K562 (cell line): ENCODE measurements around the gene KNCN. TPM values are rescaled to one million over a fixed set of nuclear protein-coding genes. Genes with fewer than 3 reads are reported as not detected.

Experiments
- CBFA2T2 ChIP-seq: fragments of 450-650 bp; conservative IDR thresholded peaks from 2 replicates; pipeline ENCODE4 v1.6.1; 2017; ENCODE audit warnings: mild to moderate bottlenecking
- CREB3L1 ChIP-seq: fragments of 450-650 bp; IDR thresholded peaks from 2 replicates; pipeline ENCODE4 v1.6.1; 2014; ENCODE audit warnings: low read depth, mild to moderate bottlenecking, moderate library complexity, borderline replicate concordance
- DLX4 ChIP-seq: fragments of 250-450 bp; sonication (Bioruptor Pico); IDR thresholded peaks from 2 replicates; pipeline ENCODE4 v1.6.1; 2021; ENCODE audit warnings: mild to moderate bottlenecking
- DPF2 ChIP-seq: fragments of 450-650 bp; IDR thresholded peaks from 2 replicates; pipeline ENCODE4 v1.6.1; 2016
- ESRRA ChIP-seq: fragments of 450-650 bp; IDR thresholded peaks from 2 replicates; pipeline ENCODE4 v1.6.1; 2014; ENCODE audit warnings: low read depth, mild to moderate bottlenecking, moderate library complexity, borderline replicate concordance
- FOXA1 ChIP-seq: fragments of 450-650 bp; IDR thresholded peaks from 2 replicates; pipeline ENCODE4 v1.6.1; 2016; ENCODE audit warnings: mild to moderate bottlenecking, borderline replicate concordance
- GABPB1 ChIP-seq: sonication (generic); formaldehyde crosslinking; IDR thresholded peaks from 2 replicates; pipeline ENCODE4 v1.8.0; 2022; ENCODE audit warnings: mild to moderate bottlenecking, missing genetic modification reagents
- HMGN3 ChIP-seq: IDR thresholded peaks from 2 replicates; pipeline ENCODE4 v1.6.1; 2011; ENCODE audit warnings: borderline replicate concordance, low read depth, mild to moderate bottlenecking, mixed read lengths, low read length; ENCODE audit not compliant: insufficient read length; ENCODE audit errors: extremely low read depth
- NFRKB ChIP-seq: fragments of 450-650 bp; IDR thresholded peaks from 2 replicates; pipeline ENCODE4 v1.6.1; 2016; ENCODE audit warnings: low read depth
- PKNOX1 ChIP-seq: fragments of 450-650 bp; IDR thresholded peaks from 2 replicates; pipeline ENCODE4 v1.6.1; 2016
- POLR3G ChIP-seq: IDR thresholded peaks from 2 replicates; pipeline ENCODE4 v1.6.1; 2011; ENCODE audit not compliant: insufficient read length, insufficient replicate concordance; ENCODE audit errors: extremely low read depth
- RERE ChIP-seq: sonication (generic); formaldehyde crosslinking; IDR thresholded peaks from 2 replicates; pipeline ENCODE4 v1.8.0; 2023; ENCODE audit warnings: missing genetic modification reagents, mild to moderate bottlenecking, borderline replicate concordance
- SAP30 ChIP-seq: fragments of 200-600 bp; sonication (generic); IDR thresholded peaks from 2 replicates; pipeline ENCODE4 v1.6.1; 2012; ENCODE audit warnings: borderline replicate concordance, low read depth, mild to moderate bottlenecking, moderate library complexity, low read length, control low read depth, inconsistent platforms; ENCODE audit not compliant: insufficient read depth, poor library complexity, severe bottlenecking
- SIN3A ChIP-seq, 2 experiments: fragments of 150-350 bp in 1 of 2; IDR thresholded peaks; 2 replicates each; pipeline ENCODE4 v1.6.1; 2011 to 2016; ENCODE audit warnings: borderline replicate concordance in 2 of 2, low read depth in 2 of 2, low read length in 2 of 2, mild to moderate bottlenecking in 2 of 2, moderate library complexity in 2 of 2; ENCODE audit not compliant: control insufficient read depth in 1 of 2
- SOX6 ChIP-seq: fragments of 450-650 bp; IDR thresholded peaks from 2 replicates; pipeline ENCODE4 v1.6.1; 2014; ENCODE audit warnings: mild to moderate bottlenecking
- SREBF2 ChIP-seq: sonication (generic); formaldehyde crosslinking; IDR thresholded peaks from 2 replicates; pipeline ENCODE4 v1.4.0; 2020; ENCODE audit warnings: mild to moderate bottlenecking, missing genetic modification reagents
- TCF3 ChIP-seq: sonication (generic); formaldehyde crosslinking; IDR thresholded peaks from 2 replicates; pipeline ENCODE4 v1.4.0; 2020; ENCODE audit warnings: mild to moderate bottlenecking, missing genetic modification reagents
- ZNF436 ChIP-seq: fragments of 250-450, 450-650 bp; sonication (Bioruptor Pico); formaldehyde crosslinking; IDR thresholded peaks from 2 replicates; pipeline ENCODE4 v1.7.0; 2020; ENCODE audit warnings: mild to moderate bottlenecking
- ZSCAN29 ChIP-seq: fragments of 450-650 bp; IDR thresholded peaks from 2 replicates; pipeline ENCODE4 v1.6.1; 2017
- polyA plus RNA-seq, 8 experiments: library from polyadenylated mRNA; depleted of rRNA in 4 of 8; stranded (reverse) in 5 of 8; unstranded in 3 of 8; fragments of >200 nt; fragmentation: Nextera tagmentation in 2 of 8; fragmentation: Illumina TruSeq in 1 of 8; extraction: Ambion mirVana in 2 of 8; extraction: Trizol in 1 of 8; gene quantifications; 2 replicates each; pipeline versions ENCODE4 v1.2.1 to v1.2.3, GENCODE V29; 2011 to 2014; ENCODE audit warnings: inconsistent platforms in 1 of 8, missing spikeins in 1 of 8
- total RNA-seq, 7 experiments: library from RNA; depleted of rRNA in 6 of 7; stranded (reverse); fragments of >200 nt in 6 of 7; fragmentation: Illumina TruSeq in 2 of 7; extraction: Trizol in 2 of 7; gene quantifications; 2 replicates each; pipeline versions ENCODE4 v1.2.1 to v1.2.3, GENCODE V29; 2011 to 2021; ENCODE audit warnings: low replicate concordance in 1 of 7

KNCN gene
- total and polyA plus RNA-seq, 9 of the 15 experiments (the other 6 are each of a cell fraction or from before 2014, with no cell fraction given), result not detected

DNA sequence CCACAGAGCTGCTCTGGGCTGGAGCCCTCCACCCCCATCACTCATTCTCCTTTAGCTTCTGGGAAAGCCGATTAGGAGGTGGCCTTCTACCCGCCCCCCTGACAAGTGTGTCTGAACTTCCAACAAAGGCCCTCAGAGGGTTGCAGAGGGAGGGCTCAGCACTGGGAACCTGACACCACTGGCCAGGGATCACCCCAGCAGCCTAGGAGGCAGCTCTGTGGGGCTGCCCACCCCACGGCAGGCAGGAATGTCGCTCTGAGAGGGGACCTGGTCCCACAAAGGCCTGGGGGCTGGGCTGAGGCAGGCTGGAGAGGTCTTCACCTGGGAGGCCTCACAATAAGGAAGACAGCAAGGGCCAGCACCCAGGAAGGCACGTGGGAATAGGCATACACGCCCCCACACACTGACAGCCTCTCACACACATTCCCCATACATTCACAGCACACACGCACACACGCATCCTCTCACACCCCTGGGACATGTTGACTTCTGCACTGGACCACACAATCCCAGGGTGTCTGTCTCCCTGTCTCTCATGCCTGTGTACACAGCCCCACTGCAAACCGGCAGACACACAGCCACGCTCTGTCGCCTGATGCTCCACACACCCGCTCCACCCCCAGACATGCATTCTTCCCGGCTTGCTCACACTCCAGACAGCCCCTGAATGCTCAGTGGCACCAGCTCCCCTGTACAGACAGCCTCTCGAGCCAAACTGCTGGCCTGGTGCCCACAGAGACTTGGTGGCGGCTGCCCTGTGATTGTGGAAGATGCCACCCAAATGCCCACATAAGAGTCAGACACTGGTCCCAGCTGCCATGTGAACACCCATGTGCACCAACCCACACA lies 31.2 kb downstream of the KNCN start (continued):
- TF ChIP-seq CBFA2T2, result peak; percentile 34; the same call in 1 of the 2 replicates
- no peak for TF ChIP-seq SOX6
- TF ChIP-seq ESRRA, result no peak
- no peak for TF ChIP-seq ZNF436 (CRISPR knock-in tag)
- peak; percentile 51; the same call in 1 of the 2 replicates for TF ChIP-seq PKNOX1
- peak; percentile 50 for TF ChIP-seq GABPB1 (CRISPR knock-in tag)
- TF ChIP-seq SIN3A (IDR thresholded peaks at IDR 0.05; ENCODE audit: borderline replicate concordance in 2 of 2, control insufficient read depth in 1 of 2, low read depth in 2 of 2, low read length in 2 of 2), result 0 out of 4 replicates have a peak, but pooled peaks of 1 of the 2 experiments have one; percentile 35
- peak; percentile 60 for TF ChIP-seq HMGN3
- TF ChIP-seq ZSCAN29, result 0 out of 2 replicates have a peak, but pooled peaks have one; percentile 36
- no peak for TF ChIP-seq DLX4
- TF ChIP-seq POLR3G, result no peak
- no peak for TF ChIP-seq RERE (CRISPR knock-in tag)
- TF ChIP-seq TCF3, result peak; percentile 7; the same call in 1 of the 2 replicates
- TF ChIP-seq SREBF2, result no peak
- TF ChIP-seq SAP30, result peak; percentile 51
- TF ChIP-seq FOXA1, result no peak
- TF ChIP-seq NFRKB, result peak; percentile 52; the same call in 1 of the 2 replicates
- no peak for TF ChIP-seq CREB3L1
- peak; percentile 51; the same call in 1 of the 2 replicates for TF ChIP-seq DPF2
